GM19193 (cell line): Measurements from ENCODE around the gene PEX14.

Experiments used
- POLR2A ChIP-seq: IDR thresholded peaks from 4 replicates; pipeline ENCODE4 v1.6.1; 2011; ENCODE audit not compliant: insufficient read depth, insufficient read length; ENCODE audit errors: extremely low read depth

The PEX14 gene

GRCh38 chr1:10633416-10633815, 158.7 kb downstream of the PEX14 start:
- no peak for TF ChIP-seq POLR2A

GRCh38 chr1:10634075-10634427, 159.3 kb downstream of the PEX14 start:
- no peak for TF ChIP-seq POLR2A

- no peak for TF ChIP-seq POLR2A
Observed at GRCh38 chr1:10634428-10635084, 159.8 kb downstream of the PEX14 start.

- TF ChIP-seq POLR2A, result no peak
Observed at GRCh38 chr1:10635085-10635896, 160.5 kb downstream of the PEX14 start.

- no peak for TF ChIP-seq POLR2A
Observed at GRCh38 chr1:10635992-10636391, 161.2 kb downstream of the PEX14 start.

- TF ChIP-seq POLR2A, result no peak
Observed at GRCh38 chr1:10637400-10637799, 162.7 kb downstream of the PEX14 start.

- no peak for TF ChIP-seq POLR2A
Observed at GRCh38 chr1:10637834-10638558, 163.2 kb downstream of the PEX14 start.

GRCh38 chr1:10638559-10639005, 163.8 kb downstream of the PEX14 start:
- TF ChIP-seq POLR2A, result no peak

GRCh38 chr1:10639011-10639774, 164.4 kb downstream of the PEX14 start:
- TF ChIP-seq POLR2A, result no peak

GRCh38 chr1:10639775-10640578, 165.2 kb downstream of the PEX14 start:
- TF ChIP-seq POLR2A, result no peak

- no peak for TF ChIP-seq POLR2A
Observed at GRCh38 chr1:10640843-10641553, 166.2 kb downstream of the PEX14 start.

- no peak for TF ChIP-seq POLR2A
Observed at GRCh38 chr1:10641976-10642375, 167.2 kb downstream of the PEX14 start.

GRCh38 chr1:10642403-10643080, 167.8 kb downstream of the PEX14 start:
- TF ChIP-seq POLR2A, result no peak
